HL-60 (cell line): ENCODE results near the gene RPF1.
A peak's percentile ranks its signal among the peaks of the same experiment; 100 is the strongest.
"Not testable (repeated sequence)": the region's sequence is repeated elsewhere in the genome, so short reads cannot be mapped to it uniquely, and the experiment has no call there.

Experiments
- DNase-seq, 2 experiments: peaks; one replicate each; pipeline ENCODE4 v3.0.0-alpha.2; 2010 to 2020; ENCODE audit warnings: low read depth in 1 of 2, low spot score in 1 of 2
- H3K27ac ChIP-seq: fragments of 250-450 bp; sonication (Bioruptor Pico); replicated peaks from 2 replicates; pipeline ENCODE4 v1.5.1; 2020; ENCODE audit warnings: mild to moderate bottlenecking, moderate library complexity
- H3K27me3 ChIP-seq: fragments of 250-450 bp; sonication (Bioruptor Pico); 2 replicates; pipeline ENCODE4 v1.5.1; 2021; ENCODE audit warnings: mild to moderate bottlenecking, moderate library complexity; ENCODE audit not compliant: insufficient read depth, poor library complexity, severe bottlenecking
- H3K4me3 ChIP-seq: replicated peaks from 2 replicates; pipeline ENCODE4 v1.5.1; 2011; ENCODE audit warnings: mild to moderate bottlenecking, control low read depth, low read length; ENCODE audit not compliant: insufficient read depth
- CTCF ChIP-seq: IDR thresholded peaks from one replicate; pipeline ENCODE4 v1.5.1; 2011; ENCODE audit warnings: low read length, control low read depth, inconsistent platforms; ENCODE audit not compliant: insufficient read depth
- GABPA ChIP-seq: IDR thresholded peaks from 2 replicates; pipeline ENCODE4 v1.6.1; 2012; ENCODE audit warnings: low read depth
- POLR2AphosphoS5 ChIP-seq: IDR thresholded peaks from 2 replicates; pipeline ENCODE4 v1.6.1; 2012; ENCODE audit warnings: low read depth
- REST ChIP-seq: IDR thresholded peaks from 2 replicates; pipeline ENCODE4 v1.6.1; 2012; ENCODE audit warnings: low read depth; ENCODE audit not compliant: insufficient replicate concordance
- SPI1 ChIP-seq: IDR thresholded peaks from 2 replicates; pipeline ENCODE4 v1.6.1; 2012; ENCODE audit warnings: low read depth, mild to moderate bottlenecking, borderline replicate concordance

Gene RPF1

GRCh38 chr1:84442256-84442655 is 36.8 kb upstream of the RPF1 start:
- no peak overlapping the region; the same call in 1 of the 2 replicates for H3K27ac ChIP-seq
- DNase-seq: peak; percentile 74 to 76
- H3K27me3 ChIP-seq: no peaks in the 10 kb centered on the region
- H3K4me3 ChIP-seq: no peak overlapping the region
- peak; percentile 45; the same call in 1 of the 2 replicates for TF ChIP-seq SPI1
- 0 out of 2 replicates have a peak, but pooled peaks have one; percentile 11 for TF ChIP-seq GABPA
- TF ChIP-seq REST: no peak
- peak; percentile 41 for TF ChIP-seq CTCF
- no peak for TF ChIP-seq POLR2AphosphoS5

GRCh38 chr1:84442747-84443646 is 36.1 kb upstream of the RPF1 start:
- H3K27me3 ChIP-seq, H3K27ac ChIP-seq, DNase-seq, H3K4me3 ChIP-seq: not testable (repeated sequence)

GRCh38 chr1:84448704-84449103 is 30.4 kb upstream of the RPF1 start:
- DNase-seq, H3K27me3 ChIP-seq, H3K4me3 ChIP-seq, H3K27ac ChIP-seq: not testable (repeated sequence)

GRCh38 chr1:84450910-84451309 is 28.2 kb upstream of the RPF1 start:
- Histone ChIP-seq H3K4me3 (no peak overlapping the region), H3K27ac (no peak overlapping the region), H3K27me3 (no peaks in the 10 kb centered on the region)
- TF ChIP-seq SPI1 (no peak), GABPA (no peak), POLR2AphosphoS5 (no peak), REST (no peak), CTCF (no peak)
- no peak for DNase-seq

- TF ChIP-seq CTCF: no peak
- no peak for TF ChIP-seq SPI1
- no peak for TF ChIP-seq GABPA
- no peak for TF ChIP-seq REST
- TF ChIP-seq POLR2AphosphoS5: no peak
- H3K4me3 ChIP-seq: no peak overlapping the region
- H3K27me3 ChIP-seq: no peaks in the 10 kb centered on the region
- no peak for DNase-seq
- no peak overlapping the region for H3K27ac ChIP-seq
These were observed 26.6 kb upstream of the RPF1 start for GRCh38 chr1:84452436-84452835.
